Omental fat pad (tissue), 4 donors: ENCODE results near the gene HOXA2. TPM values are rescaled to one million over a fixed set of nuclear protein-coding genes. Genes with fewer than 3 reads are reported as not detected.

Experiments used
- ATAC-seq: fragments of 150-250 bp; one replicate; pipeline ENCODE4 v1.9.1; 2016; ENCODE audit warnings: mild to moderate bottlenecking, moderate library complexity; ENCODE audit not compliant: low FRiP score
- DNase-seq: peaks from one replicate; pipeline ENCODE4 v3.0.0-alpha.2; 2019; ENCODE audit warnings: low spot score
- total RNA-seq, 4 donors: library from RNA; depleted of rRNA; stranded (reverse); fragments of >200 nt; gene quantifications; one replicate each; pipeline ENCODE4 v1.1.0, GENCODE V29; 2016
- TF ChIP-seq, protein P1 (sequence below), 3 donors: fragments of 450-650 bp; IDR thresholded peaks; one replicate each; pipeline ENCODE4 v1.5.1; 2016 to 2017; ENCODE audit warnings: antibody characterized with exemption in 3 of 3, mild to moderate bottlenecking in 3 of 3, moderate library complexity in 2 of 3

HOXA2 gene
- total RNA-seq, 4 donors from 2014 or later, result 1.1 to 3.5 (median 1.5) TPM

GRCh38 chr7:27143950-27144780 is 41.7 kb upstream of the HOXA2 start:
- TF ChIP-seq, protein P1, sequence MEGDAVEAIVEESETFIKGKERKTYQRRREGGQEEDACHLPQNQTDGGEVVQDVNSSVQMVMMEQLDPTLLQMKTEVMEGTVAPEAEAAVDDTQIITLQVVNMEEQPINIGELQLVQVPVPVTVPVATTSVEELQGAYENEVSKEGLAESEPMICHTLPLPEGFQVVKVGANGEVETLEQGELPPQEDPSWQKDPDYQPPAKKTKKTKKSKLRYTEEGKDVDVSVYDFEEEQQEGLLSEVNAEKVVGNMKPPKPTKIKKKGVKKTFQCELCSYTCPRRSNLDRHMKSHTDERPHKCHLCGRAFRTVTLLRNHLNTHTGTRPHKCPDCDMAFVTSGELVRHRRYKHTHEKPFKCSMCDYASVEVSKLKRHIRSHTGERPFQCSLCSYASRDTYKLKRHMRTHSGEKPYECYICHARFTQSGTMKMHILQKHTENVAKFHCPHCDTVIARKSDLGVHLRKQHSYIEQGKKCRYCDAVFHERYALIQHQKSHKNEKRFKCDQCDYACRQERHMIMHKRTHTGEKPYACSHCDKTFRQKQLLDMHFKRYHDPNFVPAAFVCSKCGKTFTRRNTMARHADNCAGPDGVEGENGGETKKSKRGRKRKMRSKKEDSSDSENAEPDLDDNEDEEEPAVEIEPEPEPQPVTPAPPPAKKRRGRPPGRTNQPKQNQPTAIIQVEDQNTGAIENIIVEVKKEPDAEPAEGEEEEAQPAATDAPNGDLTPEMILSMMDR (IDR thresholded peaks at IDR 0.05), result peak in 1 of 3 donors; percentile 89
- DNase-seq (peak; percentile 21), ATAC-seq (no peak)

DNA sequence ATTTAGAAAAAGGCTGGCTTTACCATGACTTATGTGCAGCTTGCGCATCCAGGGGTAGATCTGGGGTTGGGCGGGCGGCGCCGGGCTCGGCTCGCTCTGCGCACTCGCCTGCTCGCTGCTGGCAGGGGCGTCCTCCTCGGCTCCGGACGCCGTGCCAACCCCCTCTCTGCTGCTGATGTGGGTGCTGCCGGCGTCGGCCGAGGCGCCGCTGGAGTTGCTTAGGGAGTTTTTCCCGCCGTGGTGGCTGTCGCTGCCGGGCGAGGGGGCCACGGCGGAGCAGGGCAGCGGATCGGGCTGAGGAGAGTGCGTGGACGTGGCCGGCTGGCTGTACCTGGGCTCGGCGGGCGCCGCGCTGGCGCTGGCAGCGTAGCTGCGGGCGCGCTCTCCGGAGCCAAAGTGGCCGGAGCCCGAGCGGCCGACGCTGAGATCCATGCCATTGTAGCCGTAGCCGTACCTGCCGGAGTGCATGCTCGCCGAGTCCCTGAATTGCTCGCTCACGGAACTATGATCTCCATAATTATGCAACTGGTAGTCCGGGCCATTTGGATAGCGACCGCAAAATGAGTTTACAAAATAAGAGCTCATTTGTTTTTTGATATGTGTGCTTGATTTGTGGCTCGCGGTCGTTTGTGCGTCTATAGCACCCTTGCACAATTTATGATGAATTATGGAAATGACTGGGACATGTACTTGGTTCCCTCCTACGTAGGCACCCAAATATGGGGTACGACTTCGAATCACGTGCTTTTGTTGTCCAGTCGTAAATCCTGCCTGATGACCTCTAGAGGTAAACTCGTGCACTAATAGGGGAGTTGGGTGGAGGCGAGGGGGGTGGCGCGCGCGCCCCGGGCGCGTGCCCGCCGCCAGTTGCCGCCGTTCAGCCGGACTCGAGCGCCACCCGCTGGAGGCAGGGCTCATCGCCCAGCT is 40.8 kb upstream of the HOXA2 start, which contains the start of gene HOXA5:
Gene HOXA5 (minus strand): TSS at position 659 of the 927 bp plus-strand sequence. CDS start 74 bp downstream, at position 585.
- DNase-seq, result peak; percentile 58
- TF ChIP-seq, protein P1 (IDR thresholded peaks at IDR 0.05), result peak in 1 of 3 donors; percentile 12
- ATAC-seq, result peak; percentile 84

- ATAC-seq, result no peak
- peak; percentile 24 for DNase-seq
- TF ChIP-seq, protein P1 (IDR thresholded peaks at IDR 0.05), result no peak
Observed at GRCh38 chr7:27142580-27143022, 40.1 kb upstream of the HOXA2 start.

DNA sequence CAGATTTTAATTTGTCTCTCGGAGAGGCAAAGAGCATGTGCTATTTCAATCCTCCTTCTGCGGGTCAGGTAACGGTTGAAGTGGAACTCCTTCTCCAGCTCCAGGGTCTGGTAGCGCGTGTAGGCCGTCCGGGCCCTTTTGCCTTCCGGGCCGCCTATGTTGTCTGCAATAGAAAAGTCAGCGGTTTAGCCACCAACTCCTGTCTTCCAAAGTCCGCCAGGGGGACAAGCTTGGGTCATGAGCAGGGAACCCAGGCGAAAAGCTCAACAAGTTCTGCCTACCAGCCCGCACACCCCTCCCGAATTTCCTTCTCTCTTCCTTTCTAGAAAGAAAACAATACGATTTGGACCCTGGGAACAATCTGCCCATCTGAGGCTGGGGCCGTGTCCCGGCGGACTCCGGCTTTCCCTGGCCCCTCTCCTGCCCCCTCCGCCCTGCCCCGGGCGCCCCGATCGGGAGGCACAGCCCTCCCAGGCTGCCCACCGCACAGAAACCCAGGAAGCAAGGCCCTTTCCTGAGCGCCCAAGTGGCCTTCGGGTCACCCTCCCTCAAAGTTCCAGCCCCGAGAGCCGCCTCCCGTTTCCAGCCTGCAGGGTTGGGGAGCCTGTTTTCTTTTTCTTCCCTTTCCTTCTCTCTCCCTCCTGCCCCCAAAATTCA is 39.6 kb upstream of the HOXA2 start:
- TF ChIP-seq, protein P1 (IDR thresholded peaks at IDR 0.05), result no peak
- peak; percentile 20 for DNase-seq
- ATAC-seq, result no peak

DNA sequence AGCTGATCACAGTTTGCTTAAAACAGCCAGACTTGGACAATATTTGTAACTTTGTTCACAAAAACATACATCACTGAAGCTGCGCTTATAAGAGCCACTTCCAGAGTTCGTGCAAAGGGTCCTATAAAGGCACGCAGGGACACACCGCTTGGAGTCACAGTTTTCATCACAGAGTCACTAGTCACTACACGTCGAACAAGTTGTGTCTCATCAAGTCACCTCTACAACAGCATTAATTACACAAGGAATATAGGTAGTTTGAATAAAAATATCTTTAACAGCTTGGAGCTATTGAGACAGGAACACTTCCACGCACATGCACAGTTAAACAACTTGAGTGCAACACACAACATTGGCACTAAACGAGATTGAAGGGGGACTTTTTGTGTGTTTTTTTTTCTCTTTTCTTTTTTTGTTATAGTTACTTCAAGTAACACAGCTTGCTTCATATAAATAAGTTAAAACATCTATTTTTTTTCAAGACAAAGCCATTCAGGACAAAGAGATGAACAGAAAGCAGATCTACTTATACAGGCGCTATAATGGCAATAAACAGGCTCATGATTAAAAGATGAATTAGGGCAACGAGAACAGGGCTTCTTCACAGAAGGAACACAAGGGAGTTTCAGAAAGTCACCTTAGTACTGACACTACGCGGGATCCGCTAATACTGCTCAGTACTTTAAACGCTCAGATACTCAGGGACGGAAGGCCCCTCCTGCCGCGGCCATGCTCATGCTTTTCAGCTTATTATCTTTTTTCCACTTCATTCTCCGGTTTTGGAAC is 38.8 kb upstream of the HOXA2 start:
- TF ChIP-seq, protein P1 (IDR thresholded peaks at IDR 0.05), result no peak
- no peak for ATAC-seq
- peak; percentile 15 for DNase-seq
